Bladder microvascular endothelial cell (primary cell): ENCODE results near the gene OOEP. TPM values are rescaled to one million over a fixed set of nuclear protein-coding genes. Genes with fewer than 3 reads are reported as not detected.

Experiments
- total RNA-seq: library from RNA; depleted of rRNA; stranded (reverse); fragments of >200 nt; gene quantifications from 2 replicates; pipeline ENCODE4 v1.2.3, GENCODE V29; 2014

OOEP gene
- total RNA-seq = not detected in 2 replicates

GRCh38 chr6:73369563-73369962 lies at the start of gene OOEP:
Gene OOEP (minus strand): TSS chr6:73369897. CDS start chr6:73369792, 105 bp downstream.

GRCh38 chr6:73394577-73395354 lies 25.1 kb upstream of the OOEP start, which contains the start of gene DDX43:
Gene DDX43 (plus strand): TSS chr6:73394828. CDS start chr6:73394906, 78 bp downstream.

GRCh38 chr6:73362358-73362757 lies 7.3 kb downstream of the OOEP start, which contains the start of gene KHDC3L:
Gene KHDC3L (plus strand): TSS chr6:73362658. CDS start chr6:73362730, 72 bp downstream.

GRCh38 chr6:73353636-73354593 lies 15.8 kb downstream of the OOEP start, which contains the start of gene DPPA5:
Gene DPPA5 (minus strand): TSS chr6:73354276. CDS start chr6:73354225, 51 bp downstream.

Other genes with a start within 250 kb of the OOEP start
- gene KHDC1L, start 144.4 kb downstream of the OOEP start, total RNA-seq = not detected in 2 replicates
- 0.19 and 0.49 TPM in 2 replicates for gene KHDC1, start 106.7 kb downstream of the OOEP start, total RNA-seq
- gene DPPA5, start 15.6 kb downstream of the OOEP start, total RNA-seq = not detected in 2 replicates
- not detected in 2 replicates for gene KHDC3L, start 7.2 kb downstream of the OOEP start, total RNA-seq
- 0.32 and 0.94 TPM in 2 replicates for gene DDX43, start 24.9 kb upstream of the OOEP start, total RNA-seq
- 4.3 and 6.2 TPM in 2 replicates for gene CGAS, start 82.4 kb upstream of the OOEP start, total RNA-seq
- 21.9 and 34.8 TPM in 2 replicates for gene MTO1, start 91.8 kb upstream of the OOEP start, total RNA-seq
- 17,729 and 26,790 TPM in 2 replicates for gene EEF1A1, start 151.1 kb upstream of the OOEP start, total RNA-seq